ENCODE measurements around the gene BRD4.

The BRD4 gene

DNA sequence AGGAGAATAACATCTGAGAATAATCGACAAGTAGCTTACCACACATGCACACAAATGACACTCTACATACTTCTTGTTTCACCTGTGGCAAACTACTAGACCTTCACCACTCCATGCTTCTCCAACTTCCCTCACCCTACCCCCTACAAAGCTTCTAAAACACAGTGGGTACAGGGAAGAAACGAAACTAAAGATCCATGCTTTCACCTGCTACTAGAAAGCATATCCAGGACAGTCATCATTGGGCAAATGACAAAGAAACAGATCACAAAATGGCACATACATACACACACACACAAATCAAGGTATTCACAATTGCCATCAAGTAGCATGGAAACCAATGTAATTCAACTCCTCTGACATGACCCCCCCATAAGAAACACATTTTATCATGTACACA is 10.6 kb downstream of the BRD4 start:
- H3K4me3 ChIP-seq (ENCODE audit: low read depth, low read length) = no peak overlapping the region
- H3K36me3 ChIP-seq = 0 out of 2 replicates have a peak, but pooled peaks cover 2% of the 10 kb centered on the region
- TF ChIP-seq, protein P1, sequence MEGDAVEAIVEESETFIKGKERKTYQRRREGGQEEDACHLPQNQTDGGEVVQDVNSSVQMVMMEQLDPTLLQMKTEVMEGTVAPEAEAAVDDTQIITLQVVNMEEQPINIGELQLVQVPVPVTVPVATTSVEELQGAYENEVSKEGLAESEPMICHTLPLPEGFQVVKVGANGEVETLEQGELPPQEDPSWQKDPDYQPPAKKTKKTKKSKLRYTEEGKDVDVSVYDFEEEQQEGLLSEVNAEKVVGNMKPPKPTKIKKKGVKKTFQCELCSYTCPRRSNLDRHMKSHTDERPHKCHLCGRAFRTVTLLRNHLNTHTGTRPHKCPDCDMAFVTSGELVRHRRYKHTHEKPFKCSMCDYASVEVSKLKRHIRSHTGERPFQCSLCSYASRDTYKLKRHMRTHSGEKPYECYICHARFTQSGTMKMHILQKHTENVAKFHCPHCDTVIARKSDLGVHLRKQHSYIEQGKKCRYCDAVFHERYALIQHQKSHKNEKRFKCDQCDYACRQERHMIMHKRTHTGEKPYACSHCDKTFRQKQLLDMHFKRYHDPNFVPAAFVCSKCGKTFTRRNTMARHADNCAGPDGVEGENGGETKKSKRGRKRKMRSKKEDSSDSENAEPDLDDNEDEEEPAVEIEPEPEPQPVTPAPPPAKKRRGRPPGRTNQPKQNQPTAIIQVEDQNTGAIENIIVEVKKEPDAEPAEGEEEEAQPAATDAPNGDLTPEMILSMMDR (IDR thresholded peaks at IDR 0.05; ENCODE audit: low read depth, low read length) = no peak
- no peaks in the 10 kb centered on the region for H3K9me3 ChIP-seq (ENCODE audit: severe bottlenecking)
- no peak overlapping the region for H3K27ac ChIP-seq
- no peaks in the 10 kb centered on the region for H3K27me3 ChIP-seq (ENCODE audit: insufficient read depth, low read depth, severe bottlenecking)
- no peak for DNase-seq

DNA sequence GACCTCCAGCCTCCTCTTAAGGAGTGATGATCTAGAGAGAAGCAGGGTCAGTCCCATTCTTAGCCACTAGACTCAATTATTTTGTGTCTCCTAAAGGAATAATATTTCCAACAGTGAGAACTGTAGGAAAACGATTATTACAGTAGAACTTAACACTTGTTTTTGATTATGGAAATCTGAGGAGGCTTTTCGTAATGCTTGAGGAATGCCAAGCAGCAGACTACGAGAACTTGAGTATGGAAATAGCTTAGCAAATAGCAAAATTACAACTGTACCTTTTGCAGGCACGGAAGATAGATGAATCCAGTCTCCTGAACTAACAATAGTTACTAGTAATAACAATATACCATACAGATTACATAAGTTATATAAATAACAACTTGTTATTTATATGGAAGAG is 12.2 kb downstream of the BRD4 start:
- no peak overlapping the region for H3K4me3 ChIP-seq (ENCODE audit: low read depth, low read length)
- no peak overlapping the region for H3K27ac ChIP-seq
- TF ChIP-seq, protein P1 (IDR thresholded peaks at IDR 0.05; ENCODE audit: low read depth, low read length) = no peak
- no peaks in the 10 kb centered on the region for H3K9me3 ChIP-seq (ENCODE audit: severe bottlenecking)
- DNase-seq = no peak
- 0 out of 2 replicates have a peak, but pooled peaks cover 2% of the 10 kb centered on the region for H3K36me3 ChIP-seq
- no peaks in the 10 kb centered on the region for H3K27me3 ChIP-seq (ENCODE audit: insufficient read depth, low read depth, severe bottlenecking)

DNA sequence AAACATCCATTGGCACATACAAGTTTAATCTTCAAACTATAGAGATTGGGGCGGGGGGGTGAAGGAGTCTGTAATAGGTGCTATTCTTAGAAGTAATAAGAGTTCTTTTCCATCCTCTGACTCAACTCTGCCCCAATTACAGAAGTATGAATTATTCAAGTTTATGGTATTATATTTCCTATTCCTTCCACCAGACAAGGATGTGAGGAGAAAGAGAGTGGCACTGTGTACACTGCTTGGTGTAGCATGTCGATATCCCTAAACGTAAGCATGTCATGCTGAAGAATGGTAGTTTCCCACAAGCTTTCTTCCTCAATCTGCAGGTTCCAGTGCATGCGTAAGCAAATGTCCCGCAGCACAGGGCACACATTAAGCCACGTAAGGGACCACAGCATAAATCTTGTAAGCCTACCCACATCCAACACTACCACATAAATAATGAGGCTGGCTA is 14.1 kb downstream of the BRD4 start:
- no peak overlapping the region for H3K4me3 ChIP-seq (ENCODE audit: low read depth, low read length)
- H3K27me3 ChIP-seq (ENCODE audit: insufficient read depth, low read depth, severe bottlenecking) = no peaks in the 10 kb centered on the region
- no peak for DNase-seq
- H3K36me3 ChIP-seq = 0 out of 2 replicates have a peak, but pooled peaks cover 2% of the 10 kb centered on the region
- H3K9me3 ChIP-seq (ENCODE audit: severe bottlenecking) = no peaks in the 10 kb centered on the region
- no peak overlapping the region for H3K27ac ChIP-seq
- TF ChIP-seq, protein P1 (IDR thresholded peaks at IDR 0.05; ENCODE audit: low read depth, low read length) = no peak

- TF ChIP-seq, protein P1 (IDR thresholded peaks at IDR 0.05; ENCODE audit: low read depth, low read length) = no peak
- no peaks in the 10 kb centered on the region for H3K9me3 ChIP-seq (ENCODE audit: severe bottlenecking)
- no peak overlapping the region for H3K4me3 ChIP-seq (ENCODE audit: low read depth, low read length)
Measured at GRCh38 chr19:15317392-15318071, 14.8 kb downstream of the BRD4 start.

GRCh38 chr19:15316498-15316897 is 15.8 kb downstream of the BRD4 start:
- no peaks in the 10 kb centered on the region for H3K9me3 ChIP-seq (ENCODE audit: severe bottlenecking)
- TF ChIP-seq, protein P1 (IDR thresholded peaks at IDR 0.05; ENCODE audit: low read depth, low read length) = no peak
- H3K4me3 ChIP-seq (ENCODE audit: low read depth, low read length) = no peak overlapping the region
- H3K27ac ChIP-seq = no peak overlapping the region
- H3K36me3 ChIP-seq = peaks cover 2% of the 10 kb centered on the region; the same call in 1 of the 2 replicates
- no peaks in the 10 kb centered on the region for H3K27me3 ChIP-seq (ENCODE audit: insufficient read depth, low read depth, severe bottlenecking)
- DNase-seq = no peak

More at GRCh38 chr19:15317392-15318071, 14.8 kb downstream of the BRD4 start:
- no peaks in the 10 kb centered on the region for H3K27me3 ChIP-seq (ENCODE audit: insufficient read depth, low read depth, severe bottlenecking)
- no peak for DNase-seq
- H3K36me3 ChIP-seq = peaks cover 2% of the 10 kb centered on the region; the same call in 1 of the 2 replicates
- H3K27ac ChIP-seq = no peak overlapping the region

All from WERI-Rb-1 (cell line).